ENCODE data around the gene AADACL2.

DNA sequence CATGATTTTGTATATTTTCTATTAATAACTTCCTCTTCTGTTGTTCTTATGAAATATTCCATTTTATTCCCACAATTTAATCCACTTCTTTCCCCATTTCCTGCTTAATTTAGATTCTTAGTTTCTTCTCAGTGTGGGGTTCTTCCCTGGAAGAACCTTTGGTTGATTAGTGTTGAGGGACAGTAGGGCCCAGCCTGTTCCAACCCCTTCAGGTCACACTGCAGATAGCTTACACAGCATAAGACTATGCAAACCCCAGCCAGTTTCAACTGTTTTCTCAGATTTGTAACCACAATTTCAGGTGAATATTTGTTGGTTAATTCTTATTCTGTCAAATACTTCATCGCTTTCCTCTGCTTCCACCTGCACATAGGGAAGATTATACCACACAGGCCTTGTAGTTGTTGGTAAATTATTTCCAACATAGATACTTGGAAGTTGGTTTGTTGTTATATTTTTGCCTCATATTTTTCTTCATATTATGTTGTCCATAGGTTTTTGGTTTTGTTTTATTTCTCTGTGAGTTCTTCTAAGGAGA is 34.7 kb downstream of the AADACL2 start:
- TF ChIP-seq, protein P1, sequence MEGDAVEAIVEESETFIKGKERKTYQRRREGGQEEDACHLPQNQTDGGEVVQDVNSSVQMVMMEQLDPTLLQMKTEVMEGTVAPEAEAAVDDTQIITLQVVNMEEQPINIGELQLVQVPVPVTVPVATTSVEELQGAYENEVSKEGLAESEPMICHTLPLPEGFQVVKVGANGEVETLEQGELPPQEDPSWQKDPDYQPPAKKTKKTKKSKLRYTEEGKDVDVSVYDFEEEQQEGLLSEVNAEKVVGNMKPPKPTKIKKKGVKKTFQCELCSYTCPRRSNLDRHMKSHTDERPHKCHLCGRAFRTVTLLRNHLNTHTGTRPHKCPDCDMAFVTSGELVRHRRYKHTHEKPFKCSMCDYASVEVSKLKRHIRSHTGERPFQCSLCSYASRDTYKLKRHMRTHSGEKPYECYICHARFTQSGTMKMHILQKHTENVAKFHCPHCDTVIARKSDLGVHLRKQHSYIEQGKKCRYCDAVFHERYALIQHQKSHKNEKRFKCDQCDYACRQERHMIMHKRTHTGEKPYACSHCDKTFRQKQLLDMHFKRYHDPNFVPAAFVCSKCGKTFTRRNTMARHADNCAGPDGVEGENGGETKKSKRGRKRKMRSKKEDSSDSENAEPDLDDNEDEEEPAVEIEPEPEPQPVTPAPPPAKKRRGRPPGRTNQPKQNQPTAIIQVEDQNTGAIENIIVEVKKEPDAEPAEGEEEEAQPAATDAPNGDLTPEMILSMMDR (IDR thresholded peaks at IDR 0.05), result no peak
- no peak for TF ChIP-seq POLR2A (IDR thresholded peaks at IDR 0.05)
